T-helper 1 cell (primary cell): ENCODE results near the gene S100A7.
"Not testable (repeated sequence)": the region's sequence is repeated elsewhere in the genome, so short reads cannot be mapped to it uniquely, and the experiment has no call there.

Experiments
- DNase-seq, 5 donors: peaks; one replicate each; pipeline ENCODE4 v3.0.0-alpha.2; 2012 to 2020

The S100A7 gene

DNA sequence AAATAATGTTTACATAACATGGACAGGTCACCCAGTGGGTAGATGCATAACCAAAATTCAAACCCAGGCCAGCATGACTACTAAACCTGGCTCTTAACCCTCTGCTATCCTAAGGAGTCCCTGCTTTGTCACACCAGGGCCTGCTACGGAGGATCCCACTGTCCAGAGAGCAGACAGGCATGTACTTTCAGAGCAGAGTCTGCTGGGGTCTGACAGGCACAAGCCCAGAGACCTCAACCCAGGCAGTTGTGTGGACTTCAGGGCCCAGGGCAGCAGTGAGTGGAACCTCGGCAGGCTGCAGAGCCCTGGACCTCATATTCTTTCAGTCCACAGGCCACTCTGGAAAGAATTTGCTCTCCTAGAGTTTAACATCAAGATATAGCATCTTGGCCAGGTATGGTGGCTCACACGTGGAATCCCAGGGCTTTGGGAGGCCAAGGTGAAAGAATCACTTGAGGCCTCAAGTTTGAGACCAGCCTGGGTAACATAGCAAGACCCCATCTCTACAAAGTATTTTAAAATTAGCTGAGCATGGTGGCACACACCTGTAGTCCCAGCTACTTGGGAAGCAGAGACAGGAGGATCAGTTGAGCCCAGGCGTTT lies 16.1 kb upstream of the S100A7 start:
- DNase-seq: no peak

DNA sequence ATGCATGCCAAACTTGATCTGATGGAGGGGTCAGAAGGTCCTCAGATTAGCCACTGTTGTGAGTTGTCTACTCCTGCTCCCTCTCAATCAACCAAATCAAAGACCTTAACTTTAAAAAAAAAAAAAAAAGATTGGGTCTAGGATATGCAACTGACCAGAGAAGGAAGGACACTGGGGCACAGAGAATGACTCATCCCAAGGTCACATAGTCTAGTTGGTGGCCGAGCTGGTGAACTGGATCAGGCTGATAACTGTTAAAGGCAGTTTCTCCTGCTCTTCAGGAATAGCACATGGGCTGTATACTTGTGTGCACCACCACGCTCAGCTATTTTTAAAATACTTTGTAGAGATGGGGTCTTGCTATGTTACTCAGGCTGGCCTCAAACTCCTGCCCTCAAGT lies 14.8 kb upstream of the S100A7 start:
- DNase-seq: no peak

DNA sequence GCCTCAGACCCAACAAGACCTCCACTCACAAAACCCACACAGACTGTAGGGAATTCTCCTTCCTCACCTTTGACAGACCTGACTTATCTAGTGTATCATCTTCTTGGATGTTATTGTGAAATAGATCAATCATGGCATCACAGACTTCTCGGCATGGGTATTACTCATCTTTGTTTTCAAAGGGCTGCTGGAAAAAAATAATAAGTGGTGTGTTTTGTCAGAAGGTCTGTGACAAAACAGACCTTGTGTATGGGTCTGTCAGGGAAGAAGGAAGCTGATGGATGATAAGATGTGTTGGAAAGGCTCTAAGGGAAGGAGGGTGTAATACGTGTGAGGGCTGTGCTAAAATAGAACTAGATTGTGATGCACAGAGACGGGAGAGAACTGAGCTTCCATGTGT lies 13.9 kb upstream of the S100A7 start:
- no peak for DNase-seq

GRCh38 chr1:153470707-153471106 lies 10.3 kb upstream of the S100A7 start:
- no peak for DNase-seq

DNA sequence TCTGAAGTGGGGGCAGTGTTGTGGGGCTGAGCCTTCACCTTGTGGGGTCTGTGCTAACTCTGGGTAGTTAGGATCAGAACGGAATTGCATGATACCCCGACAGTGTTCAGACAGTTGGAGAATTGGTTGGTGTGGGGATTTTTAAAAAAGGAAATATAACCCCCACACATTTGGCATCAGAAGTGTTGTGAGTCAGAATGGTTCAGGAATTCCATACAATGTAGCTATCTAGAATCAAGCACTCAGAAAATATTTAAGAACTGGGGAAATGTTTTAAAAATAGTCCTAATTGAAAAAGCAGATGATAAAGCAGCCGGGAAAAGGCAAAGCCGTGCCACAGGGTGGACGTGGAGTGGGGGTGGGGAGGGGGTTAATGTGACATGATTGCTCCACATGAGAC lies 6.5 kb upstream of the S100A7 start:
- no peak for DNase-seq

- peak; percentile 25 to 50 (median 39) for DNase-seq
Observed at GRCh38 chr1:153465811-153466636, 5.6 kb upstream of the S100A7 start.

- not testable (repeated sequence) for DNase-seq
Observed at GRCh38 chr1:153462741-153463140, 2.3 kb upstream of the S100A7 start.

DNA sequence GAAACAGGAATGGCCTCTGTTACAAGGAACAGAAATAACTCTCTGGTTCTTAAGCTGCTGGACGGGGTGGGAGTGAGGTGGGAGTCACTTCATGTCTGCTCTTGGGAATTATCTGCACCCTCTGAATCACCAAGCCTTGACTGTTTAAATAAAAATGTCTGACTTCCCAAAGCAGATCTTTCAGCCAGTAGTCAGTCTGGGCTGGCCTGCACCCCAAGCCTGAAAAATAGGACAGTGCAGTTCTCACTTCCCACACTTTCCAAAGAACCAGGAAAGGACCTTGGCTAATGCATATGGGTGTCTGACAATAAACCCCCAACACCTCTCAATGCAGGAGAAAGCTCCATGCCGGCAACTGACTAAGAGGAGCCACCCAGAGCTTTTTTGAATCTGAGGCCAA lies 796 bp downstream of the S100A7 start:
- DNase-seq: no peak

- no peak for DNase-seq
Observed at GRCh38 chr1:153456396-153456795, 4.1 kb downstream of the S100A7 start.

GRCh38 chr1:153448851-153449250 lies 11.6 kb downstream of the S100A7 start:
- DNase-seq: not testable (repeated sequence)

- no peak for DNase-seq
Observed at GRCh38 chr1:153447498-153448170, 12.8 kb downstream of the S100A7 start.

DNA sequence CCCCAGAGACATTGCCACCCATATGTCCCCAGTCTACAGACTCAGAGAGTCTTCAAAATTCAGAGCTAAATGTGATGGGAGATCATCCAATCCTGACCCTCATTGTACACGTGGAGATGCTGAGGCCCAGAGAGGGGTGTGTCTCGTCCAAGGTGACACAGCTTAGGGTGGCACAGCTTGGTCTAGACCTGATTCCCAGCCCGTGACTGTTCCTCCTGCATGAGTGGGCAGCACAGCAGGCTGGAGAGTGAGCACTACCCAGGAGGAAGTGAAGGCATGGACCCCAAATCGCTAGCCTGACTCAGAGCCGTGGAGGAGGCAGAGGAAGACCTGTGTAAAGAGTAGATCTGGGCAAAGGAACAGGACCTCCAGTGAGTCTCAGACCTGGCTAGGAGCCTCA lies 16.4 kb downstream of the S100A7 start:
- no peak for DNase-seq

GRCh38 chr1:153443486-153443885 lies 17.0 kb downstream of the S100A7 start:
- DNase-seq: no peak

GRCh38 chr1:153441238-153441755 lies 19.2 kb downstream of the S100A7 start:
- DNase-seq: no peak

GRCh38 chr1:153439273-153439672 lies 21.2 kb downstream of the S100A7 start:
- DNase-seq: no peak

DNA sequence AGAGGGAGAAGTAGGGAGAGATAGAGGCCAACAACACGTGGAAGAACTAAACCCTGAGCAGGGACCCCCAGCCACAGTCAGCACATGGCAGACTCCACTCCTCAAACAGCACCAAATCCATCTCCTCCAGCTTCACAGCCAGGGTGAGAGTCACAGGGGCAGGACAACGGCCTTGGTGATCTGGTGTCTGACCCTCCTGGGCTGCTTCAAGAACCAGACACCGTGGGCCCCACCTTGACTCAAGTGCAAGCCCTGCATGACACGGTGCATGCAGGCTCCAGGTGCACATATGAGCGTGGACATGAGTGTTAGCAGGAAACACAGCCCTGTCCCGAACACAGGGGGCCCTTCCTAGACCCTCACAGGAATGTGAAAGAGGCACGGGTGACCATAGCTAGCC lies 21.9 kb downstream of the S100A7 start:
- no peak for DNase-seq

DNA sequence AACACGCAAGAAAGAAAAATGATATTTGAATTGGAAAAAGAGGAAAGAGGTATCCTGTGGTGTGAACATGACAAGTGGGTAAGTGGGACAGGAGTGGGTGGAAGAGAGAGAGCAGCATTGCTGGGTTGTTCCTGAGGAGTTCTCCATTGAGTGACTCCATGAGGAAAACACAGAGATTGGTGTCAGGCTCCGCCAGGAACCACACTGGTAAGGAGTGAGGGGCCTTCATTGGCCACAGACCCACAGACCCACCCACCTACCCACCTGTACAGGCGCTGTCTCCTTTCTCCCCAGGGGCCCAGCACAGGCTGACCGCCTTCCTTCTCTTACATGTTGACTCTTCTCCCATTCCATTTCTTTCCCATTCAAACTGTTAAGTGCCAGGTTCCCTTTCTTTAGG lies 23.2 kb downstream of the S100A7 start:
- DNase-seq: no peak

DNA sequence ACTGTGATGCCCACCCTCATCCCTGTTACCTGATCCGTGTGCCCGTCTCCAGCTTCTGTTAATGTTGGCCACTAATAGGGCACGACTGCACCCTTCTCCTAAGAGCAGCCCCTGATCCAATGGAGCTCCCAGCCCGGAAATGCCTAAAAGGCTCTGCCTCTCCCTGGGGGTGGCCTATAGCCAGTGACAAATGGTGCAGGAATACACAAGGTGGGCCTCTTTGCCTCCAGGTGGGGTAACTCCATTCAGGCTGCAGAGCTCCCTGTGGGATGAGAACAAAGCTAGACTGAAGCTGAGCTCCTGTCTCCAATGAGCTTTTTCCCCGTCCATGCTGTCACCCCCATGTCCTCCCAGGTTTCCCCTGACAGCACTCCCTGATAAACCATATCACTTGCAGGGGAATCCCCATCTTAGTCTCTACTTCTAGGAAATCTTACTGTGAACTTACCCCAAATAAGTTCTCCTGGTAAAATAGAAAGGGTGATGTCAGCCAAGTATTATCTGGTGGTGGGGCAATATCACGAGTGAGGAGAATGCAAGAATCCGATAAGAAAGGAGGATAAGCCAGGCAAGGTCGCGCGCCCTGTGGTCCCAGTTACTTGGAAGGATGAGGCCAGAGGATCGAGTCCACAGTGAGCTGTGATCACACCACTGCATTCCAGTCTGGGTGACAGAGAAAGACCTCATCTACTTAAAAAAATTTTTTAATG lies 25.6 kb downstream of the S100A7 start:
- no peak for DNase-seq

- no peak for DNase-seq
Observed at GRCh38 chr1:153432874-153433681, 27.4 kb downstream of the S100A7 start.

DNA sequence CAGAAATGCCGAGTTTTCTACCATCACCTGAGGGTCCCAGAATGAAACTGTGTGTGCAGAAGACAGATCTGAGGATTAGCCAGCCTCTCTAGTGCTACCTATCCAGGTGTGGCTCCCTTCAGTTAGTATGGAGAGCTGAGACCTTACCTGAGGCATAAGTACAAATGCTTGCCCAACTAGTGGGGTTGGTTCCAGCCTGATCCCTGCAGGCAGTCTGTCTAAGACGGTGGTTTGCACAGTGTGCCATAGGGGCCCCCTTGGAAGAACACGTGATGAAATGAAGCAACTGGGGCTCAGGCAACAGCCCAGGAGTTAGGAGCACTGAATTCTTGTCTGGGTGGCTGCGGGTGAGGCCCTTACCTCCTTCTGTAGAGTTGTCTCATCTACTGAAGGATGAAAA lies 28.5 kb downstream of the S100A7 start:
- DNase-seq: no peak

DNA sequence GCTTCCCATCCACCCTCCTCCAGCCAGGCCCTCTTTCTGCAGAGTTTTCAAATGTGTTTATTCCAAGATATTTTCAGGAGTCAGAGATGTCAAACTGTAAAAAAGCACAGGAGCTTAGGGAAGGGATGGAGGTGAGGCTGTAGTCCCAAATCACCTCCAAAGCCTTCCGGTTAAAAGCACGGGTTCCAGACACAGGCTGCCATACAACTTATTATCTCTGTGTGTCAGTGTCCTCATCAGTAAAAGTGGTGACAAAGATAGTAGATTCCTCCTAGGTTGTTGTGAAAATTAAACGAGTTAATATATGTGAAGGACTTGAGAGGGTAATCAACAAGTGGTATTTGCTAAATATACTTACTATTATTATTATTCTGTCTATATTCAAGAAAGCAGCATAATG lies 29.0 kb downstream of the S100A7 start:
- DNase-seq: no peak

- DNase-seq: no peak
Observed at GRCh38 chr1:153431002-153431401, 29.4 kb downstream of the S100A7 start.
